ENCODE measurements around the gene LRRC71. TPM values are rescaled to one million over a fixed set of nuclear protein-coding genes. Genes with fewer than 3 reads are reported as not detected.

The LRRC71 gene
- total and polyA plus RNA-seq, 2 donors (not counting 1 experiment from before 2014, with no cell fraction given): not detected

- intact Hi-C loops (cut with micrococcal nuclease): no loop called here
- Histone ChIP-seq H3K9ac (ENCODE audit: low read length) (no peak overlapping the region), H3K4me2 (replicated peaks; ENCODE audit: low read depth, low read length, poor library complexity, severe bottlenecking) (no peak overlapping the region), H3K79me2 (ENCODE audit: control insufficient read depth, insufficient read depth, low read length) (no peaks in the 10 kb centered on the region), H3K4me3 (ENCODE audit: control extremely low read depth in 1 of 5, extremely low read depth in 1 of 5, insufficient read depth in 1 of 5, low read depth in 2 of 5, low read length in 4 of 5) (no peak overlapping the region), H3K27ac (ENCODE audit: low read length in 2 of 2) (no peak overlapping the region), H3K36me3 (replicated peaks in 1 of 2; ENCODE audit: control extremely low read depth in 1 of 2, control insufficient read depth in 1 of 2, extremely low read depth in 1 of 2, insufficient read depth in 2 of 2, low read length in 1 of 2) (no peaks in the 10 kb centered on the region), H3K9me3 (ENCODE audit: control extremely low read depth in 1 of 3, control insufficient read depth in 2 of 3, insufficient read depth in 1 of 3, low read length in 2 of 3) (no peaks in the 10 kb centered on the region), H4K20me1 (ENCODE audit: control insufficient read depth, insufficient read depth, low read length, poor library complexity, severe bottlenecking) (no peaks in the 10 kb centered on the region), H2AFZ (ENCODE audit: insufficient read depth, low read depth, low read length, poor library complexity, severe bottlenecking) (no peak overlapping the region), H3K27me3 (replicated peaks in 1 of 4; ENCODE audit: control extremely low read depth in 1 of 4, control insufficient read depth in 3 of 4, insufficient read depth in 4 of 4, low read length in 3 of 4) (peaks cover 0 to 18% (median 4%) of the 10 kb centered on the region in 4 experiments), H3K4me1 (ENCODE audit: control insufficient read depth in 2 of 2, insufficient read depth in 2 of 2, low read length in 2 of 2) (no peaks in the 10 kb centered on the region)
- no peak for ATAC-seq (ENCODE audit: low read depth)
- H3K4me1 Mint-ChIP-seq: no peaks in the 10 kb centered on the region
- no peak overlapping the region for H3K4me3 Mint-ChIP-seq
- H3K9me3 Mint-ChIP-seq (ENCODE audit: insufficient read depth): no peaks in the 10 kb centered on the region
- no peak for DNase-seq
- WGBS (ENCODE audit: insufficient coverage): 100% methylated on average over 2 of the region's 3 CpGs
- ChIA-PET POLR2A (no interaction called here), CTCF (no interaction called here)
- peaks cover 20% of the 10 kb centered on the region for H3K27me3 Mint-ChIP-seq
- H3K27ac Mint-ChIP-seq: no peak overlapping the region
- TF ChIP-seq EZH2 (IDR thresholded peaks at IDR 0.05; ENCODE audit: borderline replicate concordance, insufficient read depth, low read depth, low read length, poor library complexity, severe bottlenecking) (no peak), CTCF (IDR thresholded peaks at IDR 0.05) (no peak)
These were observed 49.1 kb downstream of the LRRC71 start for GRCh38 chr1:156969496-156969895.

GRCh38 chr1:156970017-156970416 lies 49.6 kb downstream of the LRRC71 start:
- no peak for DNase-seq
- Histone ChIP-seq H3K36me3 (replicated peaks in 1 of 2; ENCODE audit: control extremely low read depth in 1 of 2, control insufficient read depth in 1 of 2, extremely low read depth in 1 of 2, insufficient read depth in 2 of 2, low read length in 1 of 2) (no peaks in the 10 kb centered on the region), H3K4me1 (ENCODE audit: control insufficient read depth in 2 of 2, insufficient read depth in 2 of 2, low read length in 2 of 2) (no peaks in the 10 kb centered on the region), H4K20me1 (ENCODE audit: control insufficient read depth, insufficient read depth, low read length, poor library complexity, severe bottlenecking) (no peaks in the 10 kb centered on the region), H3K9me3 (ENCODE audit: control extremely low read depth in 1 of 3, control insufficient read depth in 2 of 3, insufficient read depth in 1 of 3, low read length in 2 of 3) (no peaks in the 10 kb centered on the region), H2AFZ (ENCODE audit: insufficient read depth, low read depth, low read length, poor library complexity, severe bottlenecking) (no peak overlapping the region), H3K79me2 (ENCODE audit: control insufficient read depth, insufficient read depth, low read length) (no peaks in the 10 kb centered on the region), H3K27me3 (replicated peaks in 1 of 4; ENCODE audit: control extremely low read depth in 1 of 4, control insufficient read depth in 3 of 4, insufficient read depth in 4 of 4, low read length in 3 of 4) (peaks cover 0 to 16% (median 4%) of the 10 kb centered on the region in 4 experiments), H3K4me3 (ENCODE audit: control extremely low read depth in 1 of 5, extremely low read depth in 1 of 5, insufficient read depth in 1 of 5, low read depth in 2 of 5, low read length in 4 of 5) (no peak overlapping the region), H3K4me2 (replicated peaks; ENCODE audit: low read depth, low read length, poor library complexity, severe bottlenecking) (no peak overlapping the region), H3K27ac (ENCODE audit: low read length in 2 of 2) (no peak overlapping the region), H3K9ac (ENCODE audit: low read length) (no peak overlapping the region)
- Mint-ChIP-seq H3K4me3 (no peak overlapping the region), H3K4me1 (no peaks in the 10 kb centered on the region), H3K27me3 (peaks cover 24% of the 10 kb centered on the region), H3K27ac (no peak overlapping the region), H3K9me3 (ENCODE audit: insufficient read depth) (no peaks in the 10 kb centered on the region)
- ChIA-PET POLR2A (no interaction called here), CTCF (interaction anchor here (1.4 kb wide), 1 partner anchor 132 kb away, joined by 3 read pairs; no protein-coding TSS in a partner anchor)
- TF ChIP-seq EZH2 (IDR thresholded peaks at IDR 0.05; ENCODE audit: borderline replicate concordance, insufficient read depth, low read depth, low read length, poor library complexity, severe bottlenecking) (no peak), CTCF (IDR thresholded peaks at IDR 0.05) (peak; percentile 17)
- no CpG with 5 or more reads among the region's 3 CpGs for WGBS (ENCODE audit: insufficient coverage)
- no peak for ATAC-seq (ENCODE audit: low read depth)
- intact Hi-C loops (cut with micrococcal nuclease): no loop called here
